Liver (tissue), 9 donors: Measurements from ENCODE around the gene DCAF11. TPM values are rescaled to one million over a fixed set of nuclear protein-coding genes. Genes with fewer than 3 reads are reported as not detected.

Source experiments
- DNase-seq: peaks from one replicate; pipeline ENCODE4 v3.0.0-alpha.2; 2017; ENCODE audit warnings: low spot score
- H3K27ac ChIP-seq, 2 donors: one replicate each; pipeline ENCODE4 v1.7.0; 2013; ENCODE audit warnings: inconsistent platforms in 2 of 2, low read length in 2 of 2, control low read depth in 1 of 2, low read depth in 1 of 2, mild to moderate bottlenecking in 1 of 2
- H3K27me3 ChIP-seq, 4 donors: one replicate each; pipeline versions ENCODE4 v1.6.1 to v1.7.0; 2013; ENCODE audit warnings: low read length in 3 of 4, inconsistent platforms in 1 of 4, mild to moderate bottlenecking in 1 of 4, moderate library complexity in 1 of 4; ENCODE audit not compliant: control insufficient read depth in 4 of 4, insufficient read depth in 4 of 4
- H3K36me3 ChIP-seq, 4 donors: one replicate each; pipeline versions ENCODE4 v1.6.1 to v1.7.0; 2013; ENCODE audit warnings: low read length in 3 of 4, mild to moderate bottlenecking in 3 of 4, low read depth in 1 of 4, moderate library complexity in 1 of 4; ENCODE audit not compliant: control insufficient read depth in 4 of 4, insufficient read depth in 3 of 4
- H3K4me1 ChIP-seq, 4 donors: one replicate each; pipeline versions ENCODE4 v1.6.1 to v1.7.0; 2013; ENCODE audit warnings: low read length in 3 of 4, mild to moderate bottlenecking in 3 of 4, moderate library complexity in 1 of 4; ENCODE audit not compliant: control insufficient read depth in 4 of 4, insufficient read depth in 4 of 4
- H3K4me3 ChIP-seq, 3 donors: one replicate each; pipeline versions ENCODE4 v1.6.1 to v1.7.0; 2013; ENCODE audit warnings: low read length in 3 of 3, control low read depth in 1 of 3, low read depth in 1 of 3, mild to moderate bottlenecking in 1 of 3
- H3K9ac ChIP-seq, 2 donors: one replicate each; pipeline ENCODE4 v1.7.0; 2013; ENCODE audit warnings: low read length in 2 of 2, mild to moderate bottlenecking in 2 of 2, moderate library complexity in 2 of 2, control low read depth in 1 of 2, low read depth in 1 of 2
- H3K9me3 ChIP-seq, 4 donors: one replicate each; pipeline versions ENCODE4 v1.6.1 to v1.7.0; 2013; ENCODE audit warnings: low read length in 3 of 4; ENCODE audit not compliant: control insufficient read depth in 4 of 4
- ATF3 ChIP-seq: IDR thresholded peaks from 2 replicates; pipeline ENCODE4 v1.6.1; 2016; ENCODE audit warnings: antibody characterized with exemption
- CTCF ChIP-seq: fragments of 150-350 bp; IDR thresholded peaks from 2 replicates; pipeline ENCODE4 v1.5.1; 2017; ENCODE audit warnings: improper control_type of control experiment, low read depth, low read length; ENCODE audit not compliant: missing input control
- EGR1 ChIP-seq, 2 donors: IDR thresholded peaks; 2 replicates each; pipeline ENCODE4 v1.6.1; 2016 to 2018; ENCODE audit warnings: antibody characterized with exemption in 2 of 2, low read depth in 2 of 2
- FOXA1 ChIP-seq: IDR thresholded peaks from 2 replicates; pipeline ENCODE4 v1.6.1; 2016; ENCODE audit warnings: antibody characterized with exemption
- FOXA2 ChIP-seq: IDR thresholded peaks from 2 replicates; pipeline ENCODE4 v1.6.1; 2016; ENCODE audit warnings: antibody characterized with exemption
- GABPA ChIP-seq, 2 donors: IDR thresholded peaks in 1 of 2; conservative IDR thresholded peaks in 1 of 2; 2 replicates each; pipeline ENCODE4 v1.6.1; 2016; ENCODE audit warnings: antibody characterized with exemption in 2 of 2, mild to moderate bottlenecking in 1 of 2, moderate library complexity in 1 of 2
- HNF4A ChIP-seq, 2 donors: conservative IDR thresholded peaks; 2 replicates each; pipeline ENCODE4 v1.6.1; 2016; ENCODE audit warnings: antibody characterized with exemption in 2 of 2, mild to moderate bottlenecking in 2 of 2
- HNF4G ChIP-seq: IDR thresholded peaks from 2 replicates; pipeline ENCODE4 v1.6.1; 2016; ENCODE audit warnings: antibody characterized with exemption
- JUND ChIP-seq, 2 donors: IDR thresholded peaks; 2 replicates each; pipeline ENCODE4 v1.6.1; 2016; ENCODE audit warnings: antibody characterized with exemption in 2 of 2
- MAX ChIP-seq: IDR thresholded peaks from 2 replicates; pipeline ENCODE4 v1.6.1; 2016; ENCODE audit warnings: antibody characterized with exemption
- NR2F2 ChIP-seq: IDR thresholded peaks from 2 replicates; pipeline ENCODE4 v1.6.1; 2016; ENCODE audit warnings: antibody characterized with exemption
- RAD21 ChIP-seq, 2 donors: IDR thresholded peaks; 2 replicates each; pipeline ENCODE4 v1.6.1; 2016; ENCODE audit warnings: antibody characterized with exemption in 2 of 2, mild to moderate bottlenecking in 2 of 2
- REST ChIP-seq: IDR thresholded peaks from 2 replicates; pipeline ENCODE4 v1.6.1; 2016; ENCODE audit warnings: antibody characterized with exemption, mild to moderate bottlenecking
- RXRA ChIP-seq, 2 donors: IDR thresholded peaks; 2 replicates each; pipeline ENCODE4 v1.6.1; 2017 to 2018; ENCODE audit warnings: antibody characterized with exemption in 2 of 2, mild to moderate bottlenecking in 1 of 2
- SP1 ChIP-seq: IDR thresholded peaks from 2 replicates; pipeline ENCODE4 v1.6.1; 2018; ENCODE audit warnings: antibody characterized with exemption, mild to moderate bottlenecking
- TAF1 ChIP-seq: conservative IDR thresholded peaks from 2 replicates; pipeline ENCODE4 v1.6.1; 2016; ENCODE audit warnings: antibody characterized with exemption, mild to moderate bottlenecking
- YY1 ChIP-seq: IDR thresholded peaks from 2 replicates; pipeline ENCODE4 v1.6.1; 2016; ENCODE audit warnings: antibody characterized with exemption, mild to moderate bottlenecking
- ZBTB33 ChIP-seq: IDR thresholded peaks from 2 replicates; pipeline ENCODE4 v1.6.1; 2016; ENCODE audit warnings: antibody characterized with exemption
- WGBS: extraction: QIAGEN DNeasy Blood & Tissue Kit; methylation state at CpG from one replicate; pipeline ENCODE4 v1.1.7; 2013; 5-methylcytosine and 5-hydroxymethylcytosine counted together
- polyA plus RNA-seq, 2 donors: library from polyadenylated mRNA; stranded (reverse) in 1 of 2; unstranded in 1 of 2; fragments of 200-250 nt in 1 of 2; fragments of >200 nt in 1 of 2; fragmentation: Nextera tagmentation in 1 of 2; extraction: Ambion mirVana in 1 of 2; gene quantifications; one replicate each; pipeline versions ENCODE4 v1.2.1 to v1.2.3, GENCODE V29; 2013 to 2015
- total RNA-seq, 2 donors: library from RNA; depleted of rRNA; stranded (reverse); fragments of >200 nt; gene quantifications; one replicate each; pipeline ENCODE4 v1.2.3, GENCODE V29; 2014
- donor health status: healthy.
- donor health status: healthy.
- donor health status: healthy.
- donor health status: healthy.
- donor health status: healthy.

Gene DCAF11
- total and polyA plus RNA-seq, 4 donors: 30.1 to 312 (median 167) TPM

- H3K4me3 ChIP-seq: peak overlapping the region in 1 of 3 donors; percentile 82
- peaks cover 15 to 55% (median 43%) of the 10 kb centered on the region in 4 donors for H3K4me1 ChIP-seq
- 79% methylated on average over 19 of the region's 19 CpGs for WGBS
- DNase-seq: no peak
- no peaks in the 10 kb centered on the region for H3K9me3 ChIP-seq
- H3K27ac ChIP-seq: peak overlapping the region; percentile 93 to 96
- no peak overlapping the region for H3K9ac ChIP-seq
- no peak for TF ChIP-seq ZBTB33
- TF ChIP-seq GABPA (IDR thresholded peaks at IDR 0.05 in 1 of 2, conservative IDR thresholded peaks at IDR 0.05 in 1 of 2): no peak
- H3K27me3 ChIP-seq: no peaks in the 10 kb centered on the region
- peaks cover 0 to 6% (median 5%) of the 10 kb centered on the region in 4 donors for H3K36me3 ChIP-seq
Measured at GRCh38 chr14:24093207-24093900, 21.2 kb upstream of the DCAF11 start.

GRCh38 chr14:24093901-24094840 is 20.4 kb upstream of the DCAF11 start, which contains the start of gene PCK2:
PCK2 (plus strand) TSS chr14:24094311; CDS start chr14:24094406, 95 bp downstream.
- peak; percentile 92 for DNase-seq
- H3K9ac ChIP-seq: peak within 1 kb of the TSS; percentile 93 to 98
- H3K27ac ChIP-seq: peak within 1 kb of the TSS; percentile 93 to 96
- no peaks in the 10 kb centered on the region for H3K9me3 ChIP-seq
- peaks cover 0 to 9% (median 6%) of the 10 kb centered on the region in 4 donors for H3K36me3 ChIP-seq
- peak; percentile 1 for TF ChIP-seq CTCF
- TF ChIP-seq RXRA (IDR thresholded peaks at IDR 0.05): peak; percentile 71 to 75
- TF ChIP-seq RAD21 (IDR thresholded peaks at IDR 0.05): peak in 1 of 2 donors; percentile 35
- TF ChIP-seq FOXA1: no peak
- peak; percentile 66 for TF ChIP-seq ATF3
- TF ChIP-seq JUND (IDR thresholded peaks at IDR 0.05): peak in 1 of 2 donors; percentile 40
- TF ChIP-seq TAF1: peak; percentile 82
- no peak for TF ChIP-seq FOXA2
- peak; percentile 90 for TF ChIP-seq SP1
- peak; percentile 37 for TF ChIP-seq ZBTB33
- TF ChIP-seq GABPA (IDR thresholded peaks at IDR 0.05 in 1 of 2, conservative IDR thresholded peaks at IDR 0.05 in 1 of 2): peak in 1 of 2 donors; percentile 53
- peak; percentile 41 for TF ChIP-seq HNF4G
- TF ChIP-seq NR2F2: no peak
- TF ChIP-seq REST: peak; percentile 85
- TF ChIP-seq MAX: peak; percentile 51
- TF ChIP-seq YY1: peak; percentile 67
- TF ChIP-seq HNF4A (conservative IDR thresholded peaks at IDR 0.05): peak; percentile 86 to 87
- TF ChIP-seq EGR1 (IDR thresholded peaks at IDR 0.05; ENCODE audit: low read depth in 2 of 2): peak; percentile 81 to 96
- WGBS: under 1% methylated on average over 68 of the region's 68 CpGs
- peaks cover 15 to 64% (median 49%) of the 10 kb centered on the region in 4 donors for H3K4me1 ChIP-seq
- peak within 1 kb of the TSS; percentile 68 to 82 (median 71) for H3K4me3 ChIP-seq
- no peaks in the 10 kb centered on the region for H3K27me3 ChIP-seq
